Endothelial cell (in vitro differentiated cells): ENCODE results near the gene FIGN. TPM values are rescaled to one million over a fixed set of nuclear protein-coding genes. Genes with fewer than 3 reads are reported as not detected.

Source experiments
- DNase-seq: peaks from one replicate; pipeline ENCODE4 v3.0.0; 2021; ENCODE audit warnings: low spot score
- H3K27ac Mint-ChIP-seq: one replicate; pipeline ENCODE4 v1.8.0; 2021; ENCODE audit warnings: mixed read lengths, inconsistent platforms; ENCODE audit not compliant: unreplicated experiment
- H3K27me3 Mint-ChIP-seq: one replicate; pipeline ENCODE4 v1.8.0; 2021; ENCODE audit warnings: mild to moderate bottlenecking, moderate library complexity, mixed read lengths, inconsistent platforms; ENCODE audit not compliant: unreplicated experiment
- H3K36me3 Mint-ChIP-seq: one replicate; pipeline ENCODE4 v1.8.0; 2021; ENCODE audit warnings: mild to moderate bottlenecking, low read depth, mixed read lengths, inconsistent platforms; ENCODE audit not compliant: unreplicated experiment
- H3K4me1 Mint-ChIP-seq: one replicate; pipeline ENCODE4 v1.8.0; 2021; ENCODE audit warnings: mild to moderate bottlenecking, mixed read lengths, inconsistent platforms; ENCODE audit not compliant: unreplicated experiment
- H3K4me3 Mint-ChIP-seq: one replicate; pipeline ENCODE4 v1.8.0; 2021; ENCODE audit warnings: mild to moderate bottlenecking, mixed read lengths, inconsistent platforms; ENCODE audit not compliant: unreplicated experiment
- H3K9me3 Mint-ChIP-seq: one replicate; pipeline ENCODE4 v1.8.0; 2021; ENCODE audit warnings: mixed read lengths, inconsistent platforms; ENCODE audit not compliant: unreplicated experiment
- CTCF ChIP-seq: fragments of 200-600 bp; sonication (generic); IDR thresholded peaks from one replicate; pipeline ENCODE4 v1.5.0; 2021; ENCODE audit warnings: antibody characterized with exemption; ENCODE audit not compliant: unreplicated experiment
- total RNA-seq: library from RNA; stranded (reverse); fragmentation: NEBNext Ultra II Directional; extraction: Animal tissue kit (Norgen Biotek cat#: 25700); gene quantifications from one replicate; pipeline ENCODE4 v1.2.1, GENCODE V29; 2021; ENCODE audit not compliant: unreplicated experiment

Gene FIGN
- total RNA-seq, 1 donor from 2014 or later, result 14.0 TPM

- Mint-ChIP-seq H3K27me3 (peaks cover 1% of the 10 kb centered on the region), H3K4me3 (no peak overlapping the region), H3K9me3 (no peaks in the 10 kb centered on the region), H3K36me3 (no peaks in the 10 kb centered on the region), H3K4me1 (no peaks in the 10 kb centered on the region), H3K27ac (no peak overlapping the region)
- no peak for TF ChIP-seq CTCF
- DNase-seq, result no peak
These were observed 39.5 kb upstream of the FIGN start for GRCh38 chr2:163775304-163775703.

GRCh38 chr2:163774862-163775261, 39.1 kb upstream of the FIGN start:
- no peaks in the 10 kb centered on the region for H3K36me3 Mint-ChIP-seq
- DNase-seq, result no peak
- no peak overlapping the region for H3K4me3 Mint-ChIP-seq
- H3K4me1 Mint-ChIP-seq, result no peaks in the 10 kb centered on the region
- H3K9me3 Mint-ChIP-seq, result no peaks in the 10 kb centered on the region
- TF ChIP-seq CTCF, result no peak
- H3K27ac Mint-ChIP-seq, result no peak overlapping the region
- H3K27me3 Mint-ChIP-seq, result peaks cover 1% of the 10 kb centered on the region

GRCh38 chr2:163773276-163773675, 37.5 kb upstream of the FIGN start:
- no peak overlapping the region for H3K27ac Mint-ChIP-seq
- H3K36me3 Mint-ChIP-seq, result no peaks in the 10 kb centered on the region
- no peak for DNase-seq
- TF ChIP-seq CTCF, result no peak
- H3K4me1 Mint-ChIP-seq, result no peaks in the 10 kb centered on the region
- no peak overlapping the region for H3K4me3 Mint-ChIP-seq
- no peaks in the 10 kb centered on the region for H3K9me3 Mint-ChIP-seq
- peaks cover 1% of the 10 kb centered on the region for H3K27me3 Mint-ChIP-seq

- H3K36me3 Mint-ChIP-seq, result no peaks in the 10 kb centered on the region
- H3K4me3 Mint-ChIP-seq, result no peak overlapping the region
- no peak overlapping the region for H3K27ac Mint-ChIP-seq
- no peak for DNase-seq
- H3K4me1 Mint-ChIP-seq, result no peaks in the 10 kb centered on the region
- peaks cover 1% of the 10 kb centered on the region for H3K27me3 Mint-ChIP-seq
- no peaks in the 10 kb centered on the region for H3K9me3 Mint-ChIP-seq
- no peak for TF ChIP-seq CTCF
These were observed 35.8 kb upstream of the FIGN start for GRCh38 chr2:163771596-163771995.

GRCh38 chr2:163768881-163769695, 33.3 kb upstream of the FIGN start:
- Mint-ChIP-seq H3K27me3 (peaks cover 1% of the 10 kb centered on the region), H3K36me3 (no peaks in the 10 kb centered on the region), H3K4me1 (no peaks in the 10 kb centered on the region), H3K4me3 (no peak overlapping the region), H3K9me3 (no peaks in the 10 kb centered on the region), H3K27ac (no peak overlapping the region)
- TF ChIP-seq CTCF, result no peak
- DNase-seq, result no peak
